CD14-positive monocyte (primary cell): Measurements from ENCODE around the gene SLIT2. TPM values are rescaled to one million over a fixed set of nuclear protein-coding genes. Genes with fewer than 3 reads are reported as not detected.

Experiments
- DNase-seq, 3 donors: peaks; one replicate each; pipeline ENCODE4 v3.0.0-alpha.2; 2011 to 2022
- H2AFZ ChIP-seq: 2 replicates; pipeline ENCODE4 v1.6.0; 2012; ENCODE audit warnings: mild to moderate bottlenecking, low read depth, low read length, inconsistent platforms; ENCODE audit not compliant: insufficient read depth, poor library complexity, severe bottlenecking
- H3K27ac ChIP-seq, 2 donors: 1 replicate in 1 of 2; 2 replicates in 1 of 2; pipeline ENCODE4 v1.5.1; 2012 to 2013; ENCODE audit warnings: low read length in 2 of 2, control low read depth in 1 of 2, inconsistent platforms in 1 of 2, low read depth in 1 of 2, mild to moderate bottlenecking in 1 of 2
- H3K27me3 ChIP-seq, 2 donors: one replicate each; pipeline versions ENCODE4 v1.6.0 to v1.6.1; 2011 to 2013; ENCODE audit warnings: low read length in 2 of 2; ENCODE audit not compliant: control insufficient read depth in 2 of 2, insufficient read depth in 2 of 2
- H3K36me3 ChIP-seq, 2 donors: replicated peaks in 1 of 2; 1 replicate in 1 of 2; 2 replicates in 1 of 2; pipeline versions ENCODE4 v1.5.1 to v1.6.1; 2012 to 2013; ENCODE audit warnings: low read length in 2 of 2, control low read depth in 1 of 2, inconsistent platforms in 1 of 2, mild to moderate bottlenecking in 1 of 2; ENCODE audit not compliant: insufficient read depth in 2 of 2, control insufficient read depth in 1 of 2
- H3K4me1 ChIP-seq, 2 donors: 1 replicate in 1 of 2; 2 replicates in 1 of 2; pipeline versions ENCODE4 v1.5.1 to v1.6.1; 2012 to 2013; ENCODE audit warnings: low read length in 2 of 2, control low read depth in 1 of 2, inconsistent platforms in 1 of 2, mild to moderate bottlenecking in 1 of 2, moderate library complexity in 1 of 2; ENCODE audit not compliant: insufficient read depth in 2 of 2, control insufficient read depth in 1 of 2
- H3K4me2 ChIP-seq: replicated peaks from 2 replicates; pipeline ENCODE3; 2012; ENCODE audit warnings: low read length, moderate library complexity, mild to moderate bottlenecking; ENCODE audit not compliant: poor library complexity, severe bottlenecking; ENCODE audit errors: extremely low read depth
- H3K4me3 ChIP-seq, 3 experiments: fragments of 200-600 bp in 1 of 3; sonication (generic) in 1 of 3; replicated peaks in 1 of 3; 1 replicate in 2 of 3; 2 replicates in 1 of 3; pipeline ENCODE4 v1.5.1; 2011 to 2013; ENCODE audit warnings: low read length in 3 of 3, mild to moderate bottlenecking in 3 of 3, control low read depth in 2 of 3, low read depth in 2 of 3, inconsistent platforms in 1 of 3, moderate library complexity in 1 of 3
- H3K79me2 ChIP-seq: 2 replicates; pipeline ENCODE4 v1.6.0; 2012; ENCODE audit warnings: mild to moderate bottlenecking, control low read depth, inconsistent platforms, low read length, moderate library complexity; ENCODE audit not compliant: insufficient read depth
- H3K9ac ChIP-seq: 2 replicates; pipeline ENCODE4 v1.6.0; 2017; ENCODE audit warnings: low read length, mild to moderate bottlenecking; ENCODE audit not compliant: insufficient read depth, poor library complexity, severe bottlenecking
- H3K9me3 ChIP-seq, 2 donors: replicated peaks in 1 of 2; 1 replicate in 1 of 2; 2 replicates in 1 of 2; pipeline versions ENCODE4 v1.5.1 to v1.6.1; 2012 to 2013; ENCODE audit warnings: low read length in 2 of 2, control low read depth in 1 of 2; ENCODE audit not compliant: control insufficient read depth in 1 of 2, insufficient read depth in 1 of 2
- H4K20me1 ChIP-seq: 2 replicates; pipeline ENCODE4 v1.6.0; 2012; ENCODE audit warnings: mild to moderate bottlenecking, low read length, control low read depth, moderate library complexity; ENCODE audit not compliant: insufficient read depth
- H3K27ac Mint-ChIP-seq, 7 donors: one replicate each; pipeline ENCODE4 v1.8.0; 2020; ENCODE audit warnings: mild to moderate bottlenecking in 7 of 7, mixed read lengths in 7 of 7, moderate library complexity in 6 of 7, inconsistent platforms in 2 of 7
- H3K27me3 Mint-ChIP-seq, 3 donors: one replicate each; pipeline ENCODE4 v1.8.0; 2021 to 2022; ENCODE audit warnings: low read depth in 3 of 3, mild to moderate bottlenecking in 3 of 3, mixed read lengths in 3 of 3, moderate library complexity in 3 of 3, inconsistent platforms in 1 of 3
- H3K36me3 Mint-ChIP-seq, 2 donors: one replicate each; pipeline ENCODE4 v1.8.0; 2020; ENCODE audit warnings: mixed read lengths in 2 of 2, inconsistent platforms in 1 of 2, mild to moderate bottlenecking in 1 of 2
- H3K4me1 Mint-ChIP-seq: one replicate; pipeline ENCODE4 v1.8.0; 2020; ENCODE audit warnings: mild to moderate bottlenecking, mixed read lengths
- H3K4me3 Mint-ChIP-seq, 2 donors: one replicate each; pipeline ENCODE4 v1.8.0; 2020; ENCODE audit warnings: mild to moderate bottlenecking in 2 of 2, mixed read lengths in 2 of 2, moderate library complexity in 1 of 2
- H3K9me3 Mint-ChIP-seq, 7 donors: one replicate each; pipeline ENCODE4 v1.8.0; 2020 to 2022; ENCODE audit warnings: mixed read lengths in 7 of 7, mild to moderate bottlenecking in 6 of 7, moderate library complexity in 6 of 7, inconsistent platforms in 2 of 7
- WGBS: methylation state at CpG from one replicate; pipeline ENCODE4 v1.1.5; 2013; ENCODE audit warnings: missing lambda C conversion rate; ENCODE audit not compliant: insufficient coverage; 5-methylcytosine and 5-hydroxymethylcytosine counted together
- intact Hi-C, 2 donors: fragments of 100-400 bp; cut with micrococcal nuclease; formaldehyde crosslinking; loops; one replicate each; pipeline versions ENCODE4 v1.15.0 to v1.15.1; 2023
- polyA plus RNA-seq, 3 donors: library from polyadenylated mRNA; depleted of rRNA in 1 of 3; unstranded in 2 of 3; stranded (reverse) in 1 of 3; fragments of 300-500 nt in 2 of 3; fragments of >200 nt in 1 of 3; fragmentation: Illumina TruSeq in 2 of 3; gene quantifications; 1 replicate in 2 of 3; 2 replicates in 1 of 3; pipeline ENCODE4 v1.2.3, GENCODE V29; 2012 to 2021
- TF ChIP-seq, protein P1 (sequence below): fragments of 200-600 bp; IDR thresholded peaks from one replicate; pipeline ENCODE4 v1.8.0; 2022; ENCODE audit warnings: antibody characterized with exemption, mild to moderate bottlenecking

Gene SLIT2
- polyA plus RNA-seq, 3 donors: 0.08 TPM; not detected in 2

DNA sequence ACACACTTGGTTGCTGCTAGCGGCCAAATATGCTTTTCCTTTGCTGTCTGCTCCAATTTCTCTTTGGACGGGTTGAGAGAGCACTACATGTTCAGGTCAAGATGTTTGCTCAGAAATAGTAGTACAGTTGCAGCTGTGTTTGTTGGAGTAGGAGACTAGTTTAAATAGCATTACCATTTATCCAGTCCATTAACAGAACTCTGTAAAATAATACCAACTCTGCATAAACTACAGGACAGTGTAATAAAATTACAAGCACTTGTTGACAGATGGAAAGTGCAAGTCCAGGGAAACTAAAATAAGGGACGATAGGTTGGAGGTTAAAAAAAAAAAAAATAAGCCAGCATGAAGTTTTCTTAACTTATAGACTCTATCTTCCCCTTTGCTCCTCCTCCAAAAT is 20.2 kb downstream of the SLIT2 start:
- Mint-ChIP-seq H3K4me1 (no peaks in the 10 kb centered on the region), H3K36me3 (no peaks in the 10 kb centered on the region), H3K27me3 (peaks cover 0 to 2% (median 0%) of the 10 kb centered on the region in 3 donors), H3K9me3 (no peaks in the 10 kb centered on the region), H3K27ac (no peak overlapping the region), H3K4me3 (no peak overlapping the region)
- Histone ChIP-seq H4K20me1 (no peaks in the 10 kb centered on the region), H3K27ac (no peak overlapping the region), H3K9me3 (no peaks in the 10 kb centered on the region), H3K4me2 (no peak overlapping the region), H3K4me3 (no peak overlapping the region), H3K79me2 (no peaks in the 10 kb centered on the region), H3K27me3 (peaks cover 0 to 2% of the 10 kb centered on the region in 2 donors), H3K36me3 (no peaks in the 10 kb centered on the region), H3K4me1 (no peaks in the 10 kb centered on the region), H3K9ac (no peak overlapping the region), H2AFZ (no peak overlapping the region)
- WGBS: 100% methylated on average over 1 of the region's 3 CpGs
- intact Hi-C loops: no loop called here
- no peak for DNase-seq
- TF ChIP-seq, protein P1, sequence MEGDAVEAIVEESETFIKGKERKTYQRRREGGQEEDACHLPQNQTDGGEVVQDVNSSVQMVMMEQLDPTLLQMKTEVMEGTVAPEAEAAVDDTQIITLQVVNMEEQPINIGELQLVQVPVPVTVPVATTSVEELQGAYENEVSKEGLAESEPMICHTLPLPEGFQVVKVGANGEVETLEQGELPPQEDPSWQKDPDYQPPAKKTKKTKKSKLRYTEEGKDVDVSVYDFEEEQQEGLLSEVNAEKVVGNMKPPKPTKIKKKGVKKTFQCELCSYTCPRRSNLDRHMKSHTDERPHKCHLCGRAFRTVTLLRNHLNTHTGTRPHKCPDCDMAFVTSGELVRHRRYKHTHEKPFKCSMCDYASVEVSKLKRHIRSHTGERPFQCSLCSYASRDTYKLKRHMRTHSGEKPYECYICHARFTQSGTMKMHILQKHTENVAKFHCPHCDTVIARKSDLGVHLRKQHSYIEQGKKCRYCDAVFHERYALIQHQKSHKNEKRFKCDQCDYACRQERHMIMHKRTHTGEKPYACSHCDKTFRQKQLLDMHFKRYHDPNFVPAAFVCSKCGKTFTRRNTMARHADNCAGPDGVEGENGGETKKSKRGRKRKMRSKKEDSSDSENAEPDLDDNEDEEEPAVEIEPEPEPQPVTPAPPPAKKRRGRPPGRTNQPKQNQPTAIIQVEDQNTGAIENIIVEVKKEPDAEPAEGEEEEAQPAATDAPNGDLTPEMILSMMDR: no peak

DNA sequence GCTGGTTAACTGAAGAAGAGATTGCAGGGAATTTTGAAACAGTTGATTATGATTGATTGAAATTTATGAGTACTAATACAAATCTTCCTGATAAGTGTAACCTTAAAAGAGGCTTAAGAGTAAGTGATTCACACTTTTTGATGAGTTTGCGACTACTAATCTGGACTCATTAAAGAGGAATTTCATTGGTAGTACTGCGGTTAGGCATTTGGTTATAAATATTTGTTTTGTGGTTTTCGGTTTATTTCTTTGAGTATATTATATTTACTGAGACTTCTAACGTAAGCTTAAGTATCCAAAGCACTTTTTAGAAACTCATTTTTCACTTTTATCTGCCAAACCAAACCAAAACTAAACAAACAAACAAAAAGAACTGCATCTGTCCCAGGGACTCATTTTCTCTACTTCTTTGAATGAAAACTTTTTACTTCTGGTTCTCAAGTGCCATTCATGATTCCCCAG is 20.7 kb downstream of the SLIT2 start:
- Histone ChIP-seq H3K4me3 (no peak overlapping the region), H3K9me3 (no peaks in the 10 kb centered on the region), H3K4me1 (no peaks in the 10 kb centered on the region), H3K4me2 (no peak overlapping the region), H3K9ac (no peak overlapping the region), H2AFZ (no peak overlapping the region), H3K27ac (no peak overlapping the region), H3K79me2 (no peaks in the 10 kb centered on the region), H3K36me3 (no peaks in the 10 kb centered on the region), H4K20me1 (no peaks in the 10 kb centered on the region), H3K27me3 (peaks cover 0 to 2% of the 10 kb centered on the region in 2 donors)
- no peak overlapping the region for H3K4me3 Mint-ChIP-seq
- intact Hi-C loops: no loop called here
- DNase-seq: no peak
- TF ChIP-seq, protein P1: no peak
- no CpG with 5 or more reads among the region's 4 CpGs for whole genome bisulfite sequencing
- no peaks in the 10 kb centered on the region for H3K36me3 Mint-ChIP-seq
- H3K9me3 Mint-ChIP-seq: no peaks in the 10 kb centered on the region
- H3K4me1 Mint-ChIP-seq: no peaks in the 10 kb centered on the region
- no peak overlapping the region for H3K27ac Mint-ChIP-seq
- H3K27me3 Mint-ChIP-seq: peaks cover 0 to 2% (median 0%) of the 10 kb centered on the region in 3 donors
